ENCODE measurements around the gene TCEANC2. TPM values are rescaled to one million over a fixed set of nuclear protein-coding genes. Genes with fewer than 3 reads are reported as not detected.

Gene TCEANC2
- total RNA-seq, 4 donors from 2014 or later = 1.9 to 4.3 (median 3.2) TPM

DNA sequence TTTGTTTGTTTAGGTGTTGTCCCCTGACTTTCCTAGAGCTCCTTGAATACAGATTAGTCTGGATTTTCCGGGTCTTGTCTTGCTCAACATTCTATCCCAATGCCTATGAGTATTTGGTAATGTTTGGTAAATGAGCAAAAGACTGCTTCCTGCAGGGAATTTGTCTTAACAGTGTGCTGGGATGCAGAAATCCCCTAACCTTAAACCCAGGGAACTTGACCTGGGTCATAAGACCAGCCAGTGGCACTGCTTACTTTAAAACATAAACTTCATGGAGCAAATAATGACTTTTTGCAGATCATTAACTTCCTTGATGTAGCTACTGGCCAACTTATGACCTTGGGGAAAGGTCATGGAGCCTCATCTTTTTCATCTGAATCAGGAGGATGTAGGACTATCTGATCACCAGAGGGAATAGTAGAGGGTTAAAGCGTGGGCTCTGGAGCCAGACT is 27.2 kb downstream of the TCEANC2 start:
- Histone ChIP-seq H3K27ac (no peak overlapping the region), H3K36me3 (peaks cover 0 to 2% (median 0%) of the 10 kb centered on the region in 3 donors), H3K9me3 (no peaks in the 10 kb centered on the region), H3K4me1 (peaks cover 0 to 7% (median 3%) of the 10 kb centered on the region in 3 donors), H3K27me3 (no peaks in the 10 kb centered on the region), H3K4me3 (no peak overlapping the region)
- no peak for DNase-seq
- intact Hi-C loops (cut with DNase I) = no loop called here
- 79 to 80% methylated on average over 1 to 2 of the region's 2 CpGs for WGBS, 2 donors
- TF ChIP-seq, protein P1, sequence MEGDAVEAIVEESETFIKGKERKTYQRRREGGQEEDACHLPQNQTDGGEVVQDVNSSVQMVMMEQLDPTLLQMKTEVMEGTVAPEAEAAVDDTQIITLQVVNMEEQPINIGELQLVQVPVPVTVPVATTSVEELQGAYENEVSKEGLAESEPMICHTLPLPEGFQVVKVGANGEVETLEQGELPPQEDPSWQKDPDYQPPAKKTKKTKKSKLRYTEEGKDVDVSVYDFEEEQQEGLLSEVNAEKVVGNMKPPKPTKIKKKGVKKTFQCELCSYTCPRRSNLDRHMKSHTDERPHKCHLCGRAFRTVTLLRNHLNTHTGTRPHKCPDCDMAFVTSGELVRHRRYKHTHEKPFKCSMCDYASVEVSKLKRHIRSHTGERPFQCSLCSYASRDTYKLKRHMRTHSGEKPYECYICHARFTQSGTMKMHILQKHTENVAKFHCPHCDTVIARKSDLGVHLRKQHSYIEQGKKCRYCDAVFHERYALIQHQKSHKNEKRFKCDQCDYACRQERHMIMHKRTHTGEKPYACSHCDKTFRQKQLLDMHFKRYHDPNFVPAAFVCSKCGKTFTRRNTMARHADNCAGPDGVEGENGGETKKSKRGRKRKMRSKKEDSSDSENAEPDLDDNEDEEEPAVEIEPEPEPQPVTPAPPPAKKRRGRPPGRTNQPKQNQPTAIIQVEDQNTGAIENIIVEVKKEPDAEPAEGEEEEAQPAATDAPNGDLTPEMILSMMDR (IDR thresholded peaks at IDR 0.05) = no peak

DNA sequence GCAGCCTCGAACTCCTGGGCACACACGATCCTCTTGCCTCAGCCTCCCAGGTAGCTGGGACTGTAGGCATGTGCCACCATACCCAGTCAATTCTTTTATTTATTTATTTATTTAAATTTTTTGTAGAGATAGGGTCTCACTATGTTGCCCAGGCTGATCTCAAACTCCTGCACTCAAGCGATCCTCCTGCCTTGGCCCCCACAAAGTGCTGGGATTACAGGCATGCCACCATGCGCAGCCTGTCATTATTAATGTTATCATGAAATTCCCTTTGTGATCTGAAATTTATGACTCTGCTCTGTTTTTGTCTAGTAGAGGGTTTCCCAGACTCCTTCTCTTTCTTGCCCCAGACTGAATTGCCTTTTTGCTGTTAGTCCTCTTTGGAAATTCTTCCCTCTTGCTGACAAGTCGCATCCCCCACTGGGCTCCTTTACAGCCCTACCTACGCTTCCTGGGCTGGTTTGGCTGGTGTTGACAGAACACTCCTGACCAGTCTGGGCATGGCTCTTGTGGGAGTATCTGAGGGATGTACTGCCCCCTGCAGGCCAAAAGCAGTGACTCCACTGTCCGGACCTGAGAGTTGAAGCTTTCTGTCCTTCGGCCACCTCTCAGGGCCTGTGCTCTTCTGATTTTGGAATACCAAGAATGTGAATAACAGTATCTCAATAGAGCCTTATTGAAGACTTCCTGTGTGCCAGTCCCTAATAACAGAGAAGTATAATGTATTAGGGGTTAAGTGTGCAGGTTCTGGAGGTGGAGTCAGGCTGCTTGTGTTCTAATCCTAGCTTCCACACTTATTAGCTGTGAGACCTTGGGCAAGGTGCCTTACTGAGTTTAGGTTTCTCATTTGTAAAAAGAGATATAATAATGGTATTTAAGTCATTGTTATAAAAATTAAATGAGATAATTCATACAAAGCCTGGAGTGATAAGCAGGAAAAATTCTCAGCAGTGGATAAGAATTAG is 28.2 kb downstream of the TCEANC2 start:
- peaks cover 0 to 7% (median 3%) of the 10 kb centered on the region in 3 donors for H3K4me1 ChIP-seq
- H3K27me3 ChIP-seq = no peaks in the 10 kb centered on the region
- H3K4me3 ChIP-seq = no peak overlapping the region
- intact Hi-C loops (cut with DNase I) = no loop called here
- no peak for DNase-seq
- TF ChIP-seq, protein P1 (IDR thresholded peaks at IDR 0.05) = peak; percentile 49 to 84 (median 73)
- TF ChIP-seq POLR2A (IDR thresholded peaks at IDR 0.05) = no peak
- H3K9me3 ChIP-seq = no peaks in the 10 kb centered on the region
- H3K36me3 ChIP-seq = peaks cover 0 to 5% (median 0%) of the 10 kb centered on the region in 3 donors
- WGBS, 2 donors = 75 to 76% methylated on average over 6 to 7 of the region's 8 CpGs
- no peak overlapping the region for H3K27ac ChIP-seq

DNA sequence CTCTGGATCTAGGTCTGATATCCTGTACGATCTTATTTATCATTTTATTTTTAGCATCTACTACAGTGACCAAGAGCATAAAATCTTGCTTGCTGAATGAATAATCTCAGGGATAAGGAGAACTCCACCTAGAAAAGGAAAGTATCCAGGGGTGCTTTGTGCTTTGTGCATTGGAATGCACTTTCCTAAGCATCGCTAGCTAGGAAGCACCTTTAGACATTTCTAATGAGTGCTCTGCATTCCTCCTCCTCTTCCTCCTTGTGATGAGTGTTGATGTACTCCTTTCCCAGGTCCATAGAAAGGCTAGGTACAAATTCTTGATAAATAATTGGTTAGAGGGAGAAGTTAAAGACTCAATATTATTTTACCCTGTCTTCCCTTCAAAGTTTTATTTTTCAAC is 31.4 kb downstream of the TCEANC2 start:
- Histone ChIP-seq H3K27me3 (no peaks in the 10 kb centered on the region), H3K4me3 (no peak overlapping the region), H3K4me1 (peaks cover 0 to 7% (median 3%) of the 10 kb centered on the region in 3 donors), H3K9me3 (no peaks in the 10 kb centered on the region), H3K36me3 (peaks cover 0 to 10% (median 0%) of the 10 kb centered on the region in 3 donors), H3K27ac (no peak overlapping the region)
- 89 to 90% methylated on average over 2 of the region's 2 CpGs for WGBS, 2 donors
- TF ChIP-seq POLR2A (IDR thresholded peaks at IDR 0.05) = no peak
- TF ChIP-seq, protein P1 (IDR thresholded peaks at IDR 0.05) = no peak
- intact Hi-C loops (cut with DNase I) = no loop called here
- DNase-seq = no peak

DNA sequence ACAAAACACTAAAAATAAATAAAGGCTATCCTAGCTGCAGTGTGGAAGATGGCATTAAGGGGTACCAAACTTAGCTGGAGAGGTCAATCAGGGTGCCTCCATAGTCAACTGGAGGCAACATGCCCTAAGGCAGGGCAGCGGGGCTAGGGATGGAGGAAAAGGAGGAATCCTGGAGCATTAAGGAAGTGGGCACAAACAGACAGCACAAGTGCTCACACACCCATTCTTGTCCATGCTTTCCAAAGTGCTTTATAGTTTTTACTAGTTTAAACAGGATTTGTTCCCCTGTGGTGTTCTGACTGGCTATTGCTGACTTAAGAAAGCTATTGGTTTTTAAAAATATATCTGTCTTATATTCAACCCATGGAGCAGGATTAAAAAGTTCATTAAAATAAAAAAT is 33.3 kb downstream of the TCEANC2 start:
- H3K9me3 ChIP-seq = no peaks in the 10 kb centered on the region
- H3K4me1 ChIP-seq = peaks cover 0 to under 1% (median 0%) of the 10 kb centered on the region in 3 donors
- no peak overlapping the region for H3K4me3 ChIP-seq
- TF ChIP-seq, protein P1 (IDR thresholded peaks at IDR 0.05) = no peak
- TF ChIP-seq POLR2A (IDR thresholded peaks at IDR 0.05) = no peak
- peaks cover 0 to 14% (median 0%) of the 10 kb centered on the region in 3 donors for H3K36me3 ChIP-seq
- DNase-seq = no peak
- no peaks in the 10 kb centered on the region for H3K27me3 ChIP-seq
- intact Hi-C loops (cut with DNase I) = no loop called here
- no peak overlapping the region for H3K27ac ChIP-seq
- 83 to 89% methylated on average over 1 of the region's 1 CpG for WGBS, 2 donors

DNA sequence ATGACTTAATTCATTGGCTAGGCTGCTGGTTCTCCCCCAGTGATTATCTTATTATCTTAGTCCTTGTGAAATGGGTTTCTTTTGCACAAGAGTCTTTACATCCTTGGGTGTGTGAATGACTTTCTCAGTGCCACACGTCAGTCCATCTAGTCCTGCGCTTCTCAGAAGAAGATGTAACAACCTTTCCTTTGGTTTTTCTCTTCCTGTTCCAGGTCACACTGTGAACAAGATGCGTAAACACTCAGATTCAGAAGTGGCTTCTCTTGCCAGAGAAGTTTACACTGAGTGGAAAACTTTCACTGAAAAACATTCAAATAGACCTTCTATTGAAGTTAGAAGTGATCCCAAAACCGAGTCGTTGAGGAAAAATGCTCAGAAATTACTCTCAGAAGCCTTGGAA is 35.0 kb downstream of the TCEANC2 start:
- DNase-seq = no peak
- TF ChIP-seq POLR2A (IDR thresholded peaks at IDR 0.05) = no peak
- TF ChIP-seq, protein P1 (IDR thresholded peaks at IDR 0.05) = no peak
- Histone ChIP-seq H3K4me1 (no peaks in the 10 kb centered on the region), H3K4me3 (no peak overlapping the region), H3K36me3 (peaks cover 0 to 14% (median 0%) of the 10 kb centered on the region in 3 donors), H3K27me3 (no peaks in the 10 kb centered on the region), H3K27ac (no peak overlapping the region), H3K9me3 (no peaks in the 10 kb centered on the region)
- WGBS, 2 donors = 87 to 94% methylated on average over 4 to 5 of the region's 5 CpGs
- intact Hi-C loops (cut with DNase I) = no loop called here

All from esophagus squamous epithelium (tissue), 5 donors.